NCI-H1092 (cell line): Measurements from ENCODE around the gene LMNTD2.

Source experiments
- DNase-seq: peaks from one replicate; lab custom pipeline; 2025; lab: John Stamatoyannopoulos, UW

Gene LMNTD2

GRCh38 chr11:560305-561147 is at the start of gene LMNTD2, which contains the start of gene RASSF7:
Gene LMNTD2, minus strand, starts transcription at chr11:560738. Its CDS starts 22 bp downstream, at chr11:560716.
Gene RASSF7, plus strand, starts transcription at chr11:560970. Its CDS starts 799 bp downstream, at chr11:561769.
- DNase-seq: peak; percentile 79

GRCh38 chr11:609341-609811 is 48.8 kb upstream of the LMNTD2 start:
- DNase-seq: no peak

- DNase-seq: no peak
Measured at GRCh38 chr11:608791-609251, 48.3 kb upstream of the LMNTD2 start.

GRCh38 chr11:607971-608659 is 47.6 kb upstream of the LMNTD2 start:
- no peak for DNase-seq

GRCh38 chr11:607020-607780 is 46.7 kb upstream of the LMNTD2 start:
- DNase-seq: no peak

GRCh38 chr11:606245-606644 is 45.7 kb upstream of the LMNTD2 start:
- DNase-seq: no peak

- DNase-seq: no peak
Measured at GRCh38 chr11:605286-606129, 45.0 kb upstream of the LMNTD2 start.

GRCh38 chr11:603154-603553 is 42.6 kb upstream of the LMNTD2 start:
- no peak for DNase-seq

GRCh38 chr11:601573-602245 is 41.2 kb upstream of the LMNTD2 start:
- DNase-seq: no peak

- DNase-seq: no peak
Measured at GRCh38 chr11:598005-598680, 37.6 kb upstream of the LMNTD2 start.

- no peak for DNase-seq
Measured at GRCh38 chr11:597166-597725, 36.7 kb upstream of the LMNTD2 start.

- no peak for DNase-seq
Measured at GRCh38 chr11:596374-596773, 35.8 kb upstream of the LMNTD2 start.

- DNase-seq: no peak
Measured at GRCh38 chr11:595400-595799, 34.9 kb upstream of the LMNTD2 start.

GRCh38 chr11:593347-593746 is 32.8 kb upstream of the LMNTD2 start:
- DNase-seq: no peak

GRCh38 chr11:592918-593317 is 32.4 kb upstream of the LMNTD2 start:
- no peak for DNase-seq

GRCh38 chr11:592501-592900 is 32.0 kb upstream of the LMNTD2 start:
- DNase-seq: no peak

GRCh38 chr11:590997-591396 is 30.5 kb upstream of the LMNTD2 start:
- no peak for DNase-seq

GRCh38 chr11:589798-590197 is 29.3 kb upstream of the LMNTD2 start:
- no peak for DNase-seq

- no peak for DNase-seq
Measured at GRCh38 chr11:587978-588380, 27.4 kb upstream of the LMNTD2 start.

- DNase-seq: no peak
Measured at GRCh38 chr11:587546-587945, 27.0 kb upstream of the LMNTD2 start.
